GM19328 (cell line): ENCODE data around the gene PRRX1.

Experiments used
- ATAC-seq: cut with Tn5 transposase; IDR thresholded peaks from one replicate; pipeline ENCODE4 v1.9.1; 2021; ENCODE audit warnings: mild to moderate bottlenecking, moderate library complexity; ENCODE audit not compliant: unreplicated experiment

PRRX1 gene

GRCh38 chr1:170663404-170664092, 383 bp upstream of the PRRX1 start:
- no peak for ATAC-seq

GRCh38 chr1:170664828-170665612, 1.1 kb downstream of the PRRX1 start:
- no peak for ATAC-seq

- ATAC-seq = no peak
Observed at GRCh38 chr1:170665629-170666028, 1.7 kb downstream of the PRRX1 start.

GRCh38 chr1:170666541-170667254, 2.8 kb downstream of the PRRX1 start:
- no peak for ATAC-seq

GRCh38 chr1:170668209-170669106, 4.5 kb downstream of the PRRX1 start:
- ATAC-seq = no peak

GRCh38 chr1:170669107-170669445, 5.1 kb downstream of the PRRX1 start:
- ATAC-seq = no peak

- no peak for ATAC-seq
Observed at GRCh38 chr1:170669586-170670530, 5.9 kb downstream of the PRRX1 start.

GRCh38 chr1:170670802-170671628, 7.1 kb downstream of the PRRX1 start:
- no peak for ATAC-seq

- no peak for ATAC-seq
Observed at GRCh38 chr1:170671629-170671963, 7.7 kb downstream of the PRRX1 start.

GRCh38 chr1:170672316-170672715, 8.4 kb downstream of the PRRX1 start:
- ATAC-seq = no peak

GRCh38 chr1:170674239-170674638, 10.3 kb downstream of the PRRX1 start:
- ATAC-seq = no peak

- ATAC-seq = no peak
Observed at GRCh38 chr1:170674986-170675385, 11.1 kb downstream of the PRRX1 start.

GRCh38 chr1:170675865-170676264, 11.9 kb downstream of the PRRX1 start:
- ATAC-seq = no peak

- ATAC-seq = no peak
Observed at GRCh38 chr1:170676628-170677027, 12.7 kb downstream of the PRRX1 start.

GRCh38 chr1:170678027-170678600, 14.2 kb downstream of the PRRX1 start:
- no peak for ATAC-seq

- no peak for ATAC-seq
Observed at GRCh38 chr1:170680428-170680827, 16.5 kb downstream of the PRRX1 start.

- ATAC-seq = no peak
Observed at GRCh38 chr1:170682169-170682568, 18.2 kb downstream of the PRRX1 start.

- no peak for ATAC-seq
Observed at GRCh38 chr1:170682809-170683208, 18.9 kb downstream of the PRRX1 start.

GRCh38 chr1:170685166-170685565, 21.2 kb downstream of the PRRX1 start:
- no peak for ATAC-seq
